Activated CD8-positive, alpha-beta memory T cell treated with anti-CD3 and anti-CD28 coated beads, Interleukin-2, amount 50 U/mL, for 24 hours (primary cell): ENCODE results near the gene ZBTB7A.

Experiments used
- DNase-seq: peaks from one replicate; pipeline ENCODE4 v3.0.0-alpha.2; 2020; ENCODE audit errors: extremely low read depth

ZBTB7A gene

DNA sequence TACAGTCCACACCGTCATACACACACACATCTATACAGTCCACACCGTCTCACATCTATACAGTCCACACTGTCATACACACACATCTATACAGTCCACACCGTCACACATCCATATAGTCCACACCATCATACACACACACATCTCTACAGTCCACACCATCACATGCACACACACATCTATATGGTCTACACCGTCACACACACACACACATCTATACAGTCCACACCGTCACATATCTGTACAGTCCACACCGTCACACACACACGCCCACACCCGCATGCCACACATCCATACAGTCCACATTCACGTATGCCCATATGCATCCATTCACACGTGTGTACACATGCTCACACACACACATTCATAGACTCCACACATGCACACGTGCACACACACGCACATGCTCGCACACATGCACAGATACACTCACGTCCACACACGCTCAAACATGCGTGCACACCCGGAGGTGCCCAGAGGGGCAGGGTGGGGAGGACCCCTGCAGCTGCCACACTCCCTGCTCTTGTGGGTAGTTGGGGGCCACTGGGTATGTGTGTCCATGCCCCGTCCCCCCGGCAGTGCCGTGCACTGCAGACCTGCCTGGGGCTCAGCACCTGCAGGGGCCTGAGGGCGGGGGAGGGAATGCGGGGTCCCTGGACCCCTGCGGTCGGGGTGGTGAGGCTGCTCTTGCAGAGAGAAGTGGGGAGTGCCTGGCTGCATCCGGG is 30.0 kb downstream of the ZBTB7A start:
- DNase-seq: no peak

DNA sequence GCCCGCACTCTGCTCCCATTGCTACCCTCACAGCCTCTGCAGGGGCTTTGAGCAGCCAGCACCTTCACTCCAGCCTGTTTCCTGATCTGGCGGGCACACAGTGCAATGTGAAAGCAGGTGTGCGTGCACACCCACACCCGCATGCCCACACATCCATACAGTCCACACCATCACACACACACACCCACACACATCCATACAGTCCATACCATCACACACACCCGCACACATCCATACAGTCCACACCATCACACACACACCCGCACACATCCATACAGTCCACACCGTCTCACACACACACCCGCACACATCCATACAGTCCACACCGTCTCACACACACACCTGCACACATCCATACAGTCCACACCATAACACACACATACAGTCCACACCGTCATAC is 31.1 kb downstream of the ZBTB7A start:
- DNase-seq: no peak

DNA sequence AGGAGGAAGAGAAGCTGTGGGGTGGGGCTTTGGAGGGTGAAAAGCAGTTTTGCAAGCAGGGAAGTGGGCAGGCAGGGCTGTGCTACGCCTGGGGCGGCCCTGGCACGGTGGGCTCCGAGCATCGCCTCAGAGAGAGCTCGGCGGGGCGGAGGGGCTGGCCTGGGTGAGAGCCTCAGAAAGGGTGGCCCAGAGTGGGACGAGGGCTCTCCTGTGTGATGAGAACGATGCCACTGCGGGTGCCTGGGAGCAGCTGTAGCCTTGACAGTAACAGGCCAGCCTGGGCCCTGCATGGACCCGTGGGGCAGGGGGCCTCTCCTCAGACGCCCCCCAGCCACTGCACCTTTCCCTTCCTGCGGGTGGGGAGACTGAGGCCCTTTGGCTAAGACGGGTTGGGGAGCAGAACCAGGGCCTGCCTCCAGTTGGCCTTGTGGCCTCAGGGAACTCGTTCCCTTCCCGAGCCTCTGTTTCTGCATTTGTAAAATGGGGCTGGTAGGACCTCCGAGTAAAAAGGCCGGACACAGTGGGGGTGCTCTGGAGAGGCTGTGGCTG is 31.6 kb downstream of the ZBTB7A start:
- no peak for DNase-seq

DNA sequence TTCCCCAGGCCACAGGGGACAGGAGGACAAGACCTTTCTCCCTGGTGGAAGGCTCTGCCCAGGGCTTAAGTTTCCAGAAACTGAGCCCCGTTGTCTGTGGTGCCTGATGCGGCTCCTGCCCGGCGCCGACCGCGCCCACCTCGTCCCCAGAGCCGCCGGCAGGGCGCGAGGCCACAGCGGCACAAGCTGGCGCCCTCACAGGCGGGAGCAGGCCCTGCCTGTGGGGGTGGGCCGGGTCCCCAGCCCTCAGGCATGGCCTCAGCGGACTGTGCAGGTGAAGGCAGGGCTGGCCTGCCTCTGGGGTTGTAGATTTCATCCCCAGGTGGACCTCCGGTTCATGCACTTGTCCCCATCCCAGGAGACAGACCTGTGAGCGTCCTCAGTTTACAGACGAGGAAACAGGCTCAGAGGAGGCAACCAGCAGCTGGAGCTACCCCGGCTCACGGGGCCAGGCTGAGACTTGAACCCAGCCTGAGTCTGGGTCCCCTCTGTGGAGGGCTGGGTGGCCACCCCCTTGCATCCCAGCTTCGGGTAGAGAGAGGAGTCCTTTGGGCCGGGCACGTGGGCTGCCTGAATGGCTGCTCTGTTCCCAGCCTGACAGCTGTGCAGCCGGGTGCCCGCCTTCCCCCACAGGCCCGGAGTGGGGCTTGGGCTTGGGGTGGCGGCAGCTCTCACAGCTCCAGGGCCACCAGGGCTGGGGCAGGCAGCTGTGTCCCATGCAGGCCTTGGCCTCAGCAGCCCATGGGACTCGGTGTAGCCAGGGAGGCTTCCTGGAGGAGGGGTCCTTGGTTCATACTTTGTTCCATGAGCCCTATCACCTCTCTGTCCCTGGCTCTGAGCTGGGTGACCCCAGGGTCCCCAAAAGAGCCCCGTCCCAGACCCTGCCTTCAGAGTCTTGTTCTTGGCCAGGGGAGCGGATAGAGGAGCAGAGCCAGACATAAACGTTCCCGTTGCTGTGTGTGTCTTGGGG is 32.4 kb downstream of the ZBTB7A start:
- DNase-seq: no peak

DNA sequence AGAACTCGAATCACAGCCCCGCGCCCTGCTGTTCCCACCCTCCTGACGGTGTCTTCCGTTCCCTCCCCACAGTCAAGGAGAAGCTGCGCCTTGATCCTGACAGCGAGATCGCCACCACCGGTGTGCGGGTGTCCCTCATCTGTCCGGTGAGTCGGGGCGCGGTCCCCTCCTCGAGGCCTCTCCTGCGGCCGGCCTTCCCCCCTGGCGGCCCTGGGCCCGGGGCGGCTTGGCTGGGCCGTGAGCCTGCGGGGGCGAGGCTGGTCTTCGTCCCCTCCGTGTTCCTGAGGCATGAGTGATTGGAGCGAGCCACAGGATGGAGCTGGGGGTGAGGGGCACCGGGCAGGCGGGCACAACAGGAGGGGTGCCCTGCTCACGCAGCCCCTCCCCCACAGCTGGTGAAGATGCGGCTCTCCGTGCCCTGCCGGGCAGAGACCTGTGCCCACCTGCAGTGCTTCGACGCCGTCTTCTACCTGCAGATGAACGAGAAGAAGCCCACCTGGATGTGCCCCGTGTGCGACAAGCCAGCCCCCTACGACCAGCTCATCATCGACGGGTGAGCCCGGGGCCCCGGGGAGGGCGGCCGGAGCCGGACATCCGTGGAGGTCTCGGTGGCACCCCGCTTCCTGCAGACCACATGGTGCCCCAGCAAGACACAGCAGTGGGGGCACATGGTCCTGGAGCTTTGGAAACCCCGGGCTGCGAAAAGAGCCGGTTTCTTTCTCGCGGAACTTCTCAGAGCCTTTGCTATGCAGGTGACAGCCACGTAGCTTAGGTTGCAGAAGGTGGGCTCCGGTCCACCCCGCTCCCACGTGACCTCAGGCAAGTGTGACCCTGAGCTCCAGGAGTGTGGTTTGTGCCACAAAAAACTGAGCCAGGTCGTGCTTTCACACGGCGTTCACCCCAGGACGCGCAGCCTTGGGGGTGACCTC is 33.4 kb downstream of the ZBTB7A start:
- DNase-seq: no peak

DNA sequence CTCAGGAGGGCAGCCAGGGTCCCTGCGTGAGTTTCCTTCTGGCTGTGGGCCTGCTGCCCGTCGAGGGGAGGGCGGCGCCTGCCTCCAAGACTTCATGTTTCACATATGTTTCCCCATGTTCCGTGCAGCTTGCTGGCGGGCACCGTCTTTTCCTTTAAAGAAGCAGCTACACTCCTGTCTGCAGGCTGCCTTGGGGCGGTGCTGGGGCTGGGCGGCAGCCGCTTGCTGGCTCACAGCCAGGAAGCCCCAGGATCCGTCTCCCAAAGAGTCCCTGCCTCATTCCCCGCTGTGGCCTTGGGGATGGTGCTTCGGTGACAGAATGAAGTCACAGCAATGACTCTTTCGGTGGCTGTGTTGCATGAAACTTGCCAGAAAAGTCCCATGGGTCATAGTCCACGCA is 34.3 kb downstream of the ZBTB7A start:
- DNase-seq: no peak

DNA sequence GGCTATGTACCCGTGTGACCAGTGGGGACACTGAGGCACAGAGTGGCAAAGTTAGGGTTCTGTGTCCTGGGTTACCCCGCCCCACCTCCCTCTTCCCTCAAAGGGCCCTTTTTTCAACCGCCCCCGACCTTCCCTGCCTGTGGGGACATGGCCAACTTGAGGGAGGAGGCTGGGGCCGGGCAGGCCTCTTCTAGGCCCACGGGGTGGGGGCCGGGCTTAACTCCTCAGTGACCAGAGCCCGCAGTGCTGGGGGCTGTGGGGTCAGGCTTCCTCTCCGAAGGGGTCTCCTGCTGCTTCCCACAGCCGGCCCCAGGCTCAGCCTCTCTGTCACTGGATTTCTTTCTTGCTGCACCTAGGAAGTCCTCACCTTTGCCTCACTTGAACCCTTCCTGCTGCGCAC is 35.3 kb downstream of the ZBTB7A start:
- DNase-seq: no peak

DNA sequence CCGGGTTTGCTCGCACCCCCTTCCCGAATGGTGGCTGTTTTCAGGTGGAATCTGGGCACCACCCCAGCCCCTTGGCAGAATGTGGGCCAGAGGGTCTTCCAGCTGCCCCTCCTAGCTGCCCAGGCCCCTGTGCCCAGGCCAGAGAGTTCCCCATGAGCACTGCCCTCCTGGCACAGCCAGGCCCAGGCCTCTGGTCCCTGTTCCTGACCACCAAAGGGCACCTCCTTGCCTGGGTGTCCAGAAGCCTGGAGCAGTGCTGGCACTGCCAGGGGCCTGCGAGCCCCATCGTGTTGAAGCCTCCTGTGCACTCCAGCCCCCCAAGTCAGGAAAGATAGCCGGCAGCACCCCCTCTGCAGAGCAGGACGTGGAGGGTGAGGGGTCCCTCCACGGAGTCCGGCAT is 35.7 kb downstream of the ZBTB7A start:
- DNase-seq: no peak

DNA sequence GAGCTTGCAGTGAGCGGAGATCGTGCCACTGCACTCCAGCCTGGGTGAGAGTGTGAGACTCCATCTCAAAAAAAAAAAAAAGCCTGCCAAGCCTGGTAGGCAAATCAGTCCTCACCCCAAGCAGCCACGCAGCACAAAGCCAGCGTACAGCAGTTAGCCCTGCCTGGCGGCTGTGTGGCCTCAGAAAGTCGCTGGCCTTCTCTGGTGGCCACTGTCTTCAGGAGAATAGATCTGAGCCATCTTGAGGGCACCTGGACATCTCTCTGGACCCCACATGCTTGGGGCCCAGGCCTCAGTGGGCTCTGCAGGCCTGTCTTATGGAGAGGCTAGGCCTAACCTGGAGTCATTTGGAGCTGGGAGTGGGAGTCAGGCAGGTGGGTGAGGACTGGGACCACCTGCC is 36.1 kb downstream of the ZBTB7A start:
- no peak for DNase-seq

DNA sequence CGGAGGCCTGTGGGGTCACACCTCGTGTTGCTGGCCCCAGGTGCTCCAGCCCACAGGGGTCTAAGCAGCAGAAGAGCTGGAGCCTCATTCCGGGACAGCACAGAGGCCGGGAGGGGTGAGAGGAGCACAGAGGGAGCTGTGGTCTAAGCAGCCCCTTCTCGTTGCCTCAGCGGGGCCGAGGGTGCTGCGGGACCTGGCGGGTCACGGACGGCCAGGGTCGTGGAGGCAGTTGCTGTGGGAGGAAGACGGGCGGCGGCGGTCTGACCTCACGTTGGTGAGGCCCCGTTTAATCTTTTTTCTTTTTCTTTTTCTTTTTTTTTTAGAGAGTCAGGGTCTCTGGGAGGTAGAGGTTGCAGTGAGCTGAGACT is 37.5 kb downstream of the ZBTB7A start:
- DNase-seq: no peak

DNA sequence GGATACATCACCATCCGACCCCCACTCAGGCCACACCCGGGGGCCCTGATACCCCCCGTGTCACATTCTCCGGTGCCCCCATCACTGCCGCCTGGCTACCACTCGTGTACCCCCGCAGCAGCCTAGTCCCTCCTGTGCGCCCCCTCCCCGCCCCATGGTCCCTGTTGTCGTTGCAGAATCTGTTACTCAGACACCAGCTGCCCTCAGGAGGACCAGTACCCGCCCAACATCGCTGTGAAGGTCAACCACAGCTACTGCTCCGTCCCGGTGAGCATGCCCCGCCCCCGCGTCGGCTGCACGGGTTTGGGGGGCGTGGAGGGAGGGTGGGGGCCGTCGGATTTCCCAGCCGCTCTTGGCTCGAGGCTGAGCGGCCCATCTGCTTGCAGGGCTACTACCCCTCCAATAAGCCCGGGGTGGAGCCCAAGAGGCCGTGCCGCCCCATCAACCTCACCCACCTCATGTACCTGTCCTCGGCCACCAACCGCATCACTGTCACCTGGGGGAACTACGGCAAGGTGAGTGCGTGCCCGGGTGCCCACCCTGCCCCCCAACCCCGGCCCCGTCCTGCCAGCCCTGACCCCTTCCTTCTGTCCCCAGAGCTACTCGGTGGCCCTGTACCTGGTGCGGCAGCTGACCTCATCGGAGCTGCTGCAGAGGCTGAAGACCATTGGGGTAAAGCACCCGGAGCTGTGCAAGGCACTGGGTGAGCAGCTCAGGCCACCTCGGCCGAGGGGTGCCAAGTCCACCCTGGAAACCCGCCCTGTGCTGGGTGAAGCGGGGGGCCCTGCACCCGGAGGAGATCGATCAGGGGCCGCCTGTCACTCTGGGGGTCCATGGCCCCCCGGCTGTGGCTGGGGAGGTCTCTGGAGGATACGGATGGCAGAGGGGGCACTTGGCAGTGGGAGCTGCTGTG is 38.1 kb downstream of the ZBTB7A start:
- DNase-seq: no peak

DNA sequence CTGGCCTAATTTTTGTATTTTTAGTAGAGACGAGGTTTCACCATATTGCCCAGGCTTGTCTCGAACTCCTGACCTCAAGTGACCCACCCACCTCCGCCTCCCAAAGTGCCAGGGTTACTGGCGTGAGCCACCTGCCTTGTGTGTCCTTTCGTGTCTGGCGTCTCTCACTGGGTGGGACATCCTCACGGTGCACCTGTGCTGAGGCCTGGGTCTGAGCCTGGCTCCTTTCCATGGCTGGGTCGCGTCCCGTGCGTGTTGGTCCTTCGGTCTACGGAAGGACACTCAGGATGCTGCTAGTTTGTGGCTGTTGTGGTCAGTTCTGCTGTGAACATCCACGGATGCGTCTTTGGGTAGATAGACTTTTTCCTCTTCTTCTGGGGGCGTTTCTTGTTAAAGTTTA is 39.6 kb downstream of the ZBTB7A start:
- DNase-seq: no peak

DNA sequence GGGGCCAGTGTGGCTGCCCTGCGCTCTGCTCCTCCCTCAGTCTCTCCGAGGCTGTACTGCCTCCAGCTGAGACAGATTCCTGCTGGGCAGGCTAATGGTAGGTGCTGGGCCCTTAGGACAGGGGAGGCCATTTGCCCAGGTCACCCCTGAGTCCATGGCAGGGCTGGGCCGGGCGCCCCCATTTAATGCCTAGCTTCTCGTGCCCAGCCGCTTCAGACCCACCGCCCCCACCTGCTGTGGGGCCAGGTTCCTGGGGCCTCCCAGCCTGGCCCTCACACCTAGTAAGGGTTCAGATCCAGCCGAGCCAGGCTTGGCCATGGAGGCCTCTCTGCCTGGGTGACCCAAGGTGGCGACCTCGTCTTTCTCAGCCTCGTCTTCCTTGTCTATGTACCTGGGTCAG is 41.4 kb downstream of the ZBTB7A start:
- no peak for DNase-seq

DNA sequence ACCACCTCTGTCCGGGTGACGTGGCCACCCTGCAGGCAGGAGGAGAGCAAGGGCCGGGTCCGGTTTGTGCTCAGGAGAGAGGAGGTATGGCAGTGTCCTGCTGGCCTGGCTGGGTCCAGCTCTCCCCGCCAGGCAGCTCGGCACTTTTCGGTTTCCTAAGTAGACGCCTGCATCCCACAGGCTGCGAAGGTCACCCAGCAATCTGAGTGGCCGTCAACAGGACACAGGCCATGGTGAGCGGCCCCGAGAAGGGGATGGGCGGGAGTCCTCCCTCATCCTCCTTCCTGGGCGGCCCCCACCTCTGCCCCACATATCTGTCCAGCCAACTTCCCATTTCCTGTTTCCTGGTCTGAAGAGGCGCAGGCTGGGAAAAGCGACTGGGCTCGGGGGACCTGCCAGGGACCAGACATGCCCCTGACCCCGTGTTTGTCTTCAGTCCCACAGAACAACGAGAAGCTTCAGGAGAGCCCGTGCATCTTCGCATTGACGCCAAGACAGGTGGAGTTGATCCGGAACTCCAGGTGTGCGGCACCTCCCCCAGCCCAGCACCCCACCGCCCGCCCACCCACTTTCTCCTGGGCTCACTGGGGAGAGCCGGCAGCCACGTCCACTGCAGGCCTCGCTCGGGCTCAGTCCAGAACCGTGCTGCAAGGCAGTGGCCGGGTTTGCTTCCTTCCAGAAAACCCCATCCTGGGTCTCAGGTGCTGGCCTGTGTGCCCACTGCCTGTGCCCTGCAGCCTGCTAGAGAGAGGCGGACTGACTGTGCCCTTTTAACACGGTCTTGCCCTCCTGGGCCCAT is 42.9 kb downstream of the ZBTB7A start:
- no peak for DNase-seq

DNA sequence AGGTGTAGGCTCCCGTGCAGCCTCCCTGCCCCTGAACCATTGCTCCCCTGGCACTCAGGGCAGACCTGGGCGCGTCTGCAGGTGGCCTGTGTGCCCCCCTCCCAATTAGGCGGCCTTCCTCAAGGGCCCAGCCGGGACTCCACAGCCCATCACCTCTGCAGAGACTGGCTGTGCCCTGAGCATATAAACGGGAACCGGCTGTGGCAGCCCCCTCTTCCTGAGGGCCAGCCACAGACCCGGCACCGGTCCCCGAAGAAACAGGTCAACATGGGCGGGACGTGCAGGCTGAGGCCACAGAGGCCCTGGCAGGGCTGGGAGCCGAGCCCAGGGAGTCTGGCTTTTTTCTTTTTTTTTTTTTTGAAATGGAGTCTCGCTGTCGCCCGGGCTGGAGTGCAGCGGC is 47.1 kb downstream of the ZBTB7A start:
- DNase-seq: no peak

DNA sequence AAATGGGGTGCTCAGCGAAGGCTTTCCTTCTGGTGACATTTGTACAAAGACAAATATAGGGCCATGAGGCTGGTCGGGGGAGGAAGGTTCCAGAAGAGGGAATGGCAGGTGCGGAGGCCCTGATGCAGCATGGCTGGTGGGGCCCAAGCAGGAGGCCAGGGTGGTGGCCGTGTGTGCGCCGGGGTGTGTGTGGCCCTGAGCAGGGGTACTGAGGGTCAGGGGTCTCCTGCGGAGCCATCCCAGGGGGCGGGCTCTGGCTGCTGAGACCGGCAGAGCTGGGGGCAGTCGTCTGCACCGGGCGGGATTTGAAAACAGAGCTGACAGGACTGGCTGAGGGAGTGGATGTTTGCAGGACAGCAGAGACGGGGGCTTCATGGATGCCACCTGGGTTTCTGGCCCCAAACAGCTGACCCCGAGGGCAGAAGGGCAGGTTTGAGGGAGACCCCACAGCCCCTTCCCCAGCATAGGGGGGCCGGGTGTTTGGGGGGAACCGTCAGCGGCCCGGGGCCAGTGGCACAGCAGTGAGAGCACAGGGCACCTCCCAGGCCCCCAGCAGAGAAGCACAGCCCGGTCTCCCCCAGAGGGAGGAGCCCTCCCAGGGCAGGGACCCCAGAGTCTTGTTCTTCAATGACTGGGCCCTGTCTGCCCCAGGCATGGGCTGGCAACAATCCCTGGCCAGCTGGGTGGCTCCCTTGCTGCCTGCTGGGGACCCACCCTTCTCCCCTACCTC is 47.8 kb downstream of the ZBTB7A start:
- no peak for DNase-seq

DNA sequence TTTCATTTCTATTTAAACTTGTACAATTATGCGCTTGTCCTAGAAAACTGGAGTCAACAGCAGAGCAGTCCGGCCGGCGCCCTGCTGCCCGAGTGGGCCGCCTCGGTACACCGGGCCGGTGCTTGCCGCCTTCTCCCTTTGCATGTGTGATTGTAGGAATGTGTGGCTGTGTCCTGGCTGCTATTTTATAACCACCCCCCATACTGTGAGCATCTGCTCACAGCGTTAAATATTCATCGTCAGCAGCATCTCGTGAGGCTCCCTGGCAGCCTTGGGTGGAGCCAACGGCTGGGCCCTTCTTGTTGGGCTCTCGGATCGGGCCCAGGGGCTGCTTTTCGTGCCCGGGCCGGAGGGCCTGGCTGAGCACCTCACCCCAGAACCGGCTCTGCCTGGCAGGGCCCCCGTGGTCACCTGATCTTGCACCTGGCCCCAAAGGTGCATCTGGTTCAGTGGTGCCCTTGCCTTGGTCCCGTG is 48.5 kb downstream of the ZBTB7A start:
- no peak for DNase-seq

DNA sequence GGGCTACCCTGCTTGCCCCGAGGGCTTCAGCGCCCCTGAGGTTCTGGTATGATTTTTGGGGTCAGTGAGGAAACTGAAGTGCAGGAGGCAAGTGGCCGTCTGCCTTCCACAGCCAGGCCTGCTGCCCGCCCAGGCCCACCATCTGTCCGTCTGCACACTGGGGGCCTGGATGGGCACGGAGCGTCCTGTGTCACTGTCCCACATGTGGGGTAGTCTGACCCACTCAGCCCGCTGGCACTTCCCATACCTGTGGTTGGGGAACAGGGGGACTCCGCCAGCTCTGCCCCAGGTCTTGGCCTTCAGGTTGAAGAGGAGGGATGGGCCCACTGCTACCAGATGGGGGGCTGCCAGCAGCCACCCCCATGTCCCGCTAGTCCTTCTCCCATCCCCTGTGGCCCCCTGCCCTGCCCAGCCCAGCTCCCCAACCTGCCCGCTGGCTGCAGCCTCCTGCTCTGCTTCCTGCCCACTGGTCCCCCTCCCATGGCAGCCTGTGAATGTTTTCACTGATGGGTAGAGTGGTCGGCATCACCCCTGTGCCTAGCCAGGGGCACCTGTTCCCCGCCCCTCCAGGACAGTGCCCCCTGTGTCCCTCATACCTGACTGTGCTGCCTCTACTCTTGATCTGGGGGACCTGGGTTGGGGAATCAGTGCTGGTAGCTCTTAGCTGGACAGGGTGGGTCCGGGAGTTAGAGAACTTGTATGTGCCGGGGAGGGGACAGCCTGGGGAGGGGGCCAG is 49.6 kb downstream of the ZBTB7A start:
- DNase-seq: no peak
